ENCODE measurements around the gene TEX264.
A peak's percentile ranks its signal among the peaks of the same experiment; 100 is the strongest.

TEX264 gene

GRCh38 chr3:51676102-51676640 lies 5.1 kb downstream of the TEX264 start:
- DNase-seq, result no peak

GRCh38 chr3:51677358-51677757 lies 6.3 kb downstream of the TEX264 start:
- no peak for DNase-seq

DNA sequence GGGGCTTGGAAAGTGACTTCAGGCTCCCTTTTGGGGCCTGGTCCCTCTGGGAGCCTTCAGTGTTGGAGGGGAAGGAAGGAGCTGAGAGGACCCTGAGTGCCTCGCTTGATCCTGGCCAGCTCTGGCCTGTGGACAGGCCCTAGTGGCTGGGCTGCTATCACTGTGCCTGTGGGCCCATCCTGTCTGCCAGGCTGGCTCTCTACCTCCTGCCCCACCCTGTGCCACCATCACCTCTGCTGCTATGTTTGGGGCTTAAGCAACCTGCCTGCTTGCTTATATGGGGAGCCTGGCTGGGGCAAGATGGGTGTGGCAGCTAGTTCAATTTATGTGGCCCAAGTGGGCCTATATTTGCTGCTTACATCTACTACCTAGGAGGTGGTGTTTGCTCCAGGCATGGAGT lies 7.1 kb downstream of the TEX264 start:
- DNase-seq, result no peak

- no peak for DNase-seq
Observed at GRCh38 chr3:51678641-51679040, 7.6 kb downstream of the TEX264 start.

- no peak for DNase-seq
Observed at GRCh38 chr3:51679318-51679717, 8.3 kb downstream of the TEX264 start.

- no peak for DNase-seq
Observed at GRCh38 chr3:51679777-51680176, 8.7 kb downstream of the TEX264 start.

GRCh38 chr3:51680196-51680595 lies 9.1 kb downstream of the TEX264 start:
- DNase-seq, result no peak

DNA sequence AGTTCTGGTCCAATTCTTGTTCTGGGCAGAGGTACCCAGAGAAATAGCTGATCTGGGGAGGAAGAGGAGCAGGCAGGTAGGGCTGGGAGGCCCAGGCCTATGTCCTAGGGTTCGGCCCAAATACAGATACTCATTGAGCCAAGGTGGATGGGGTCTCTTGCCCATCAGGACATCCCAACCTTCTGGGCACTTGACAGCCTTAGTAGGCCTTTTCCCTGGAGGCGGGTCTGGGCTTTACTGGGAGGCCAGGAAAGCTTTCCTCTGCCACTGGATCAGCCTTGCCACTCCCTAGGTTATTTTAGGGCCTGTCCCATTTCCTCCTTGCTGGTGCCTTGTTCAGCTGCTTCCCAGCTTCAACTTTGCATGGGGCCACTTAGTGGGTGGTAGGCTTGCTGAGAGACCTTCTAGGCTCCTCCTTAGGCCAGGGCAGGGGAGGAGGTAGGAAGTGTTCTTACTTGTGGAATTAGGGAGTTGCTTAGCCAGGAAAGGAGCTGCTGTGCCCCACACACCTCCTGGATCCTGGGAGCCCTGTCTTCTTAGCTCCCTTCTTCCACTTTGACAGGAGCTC lies 9.7 kb downstream of the TEX264 start:
- DNase-seq, result no peak

- DNase-seq, result no peak
Observed at GRCh38 chr3:51681453-51681852, 10.4 kb downstream of the TEX264 start.

DNA sequence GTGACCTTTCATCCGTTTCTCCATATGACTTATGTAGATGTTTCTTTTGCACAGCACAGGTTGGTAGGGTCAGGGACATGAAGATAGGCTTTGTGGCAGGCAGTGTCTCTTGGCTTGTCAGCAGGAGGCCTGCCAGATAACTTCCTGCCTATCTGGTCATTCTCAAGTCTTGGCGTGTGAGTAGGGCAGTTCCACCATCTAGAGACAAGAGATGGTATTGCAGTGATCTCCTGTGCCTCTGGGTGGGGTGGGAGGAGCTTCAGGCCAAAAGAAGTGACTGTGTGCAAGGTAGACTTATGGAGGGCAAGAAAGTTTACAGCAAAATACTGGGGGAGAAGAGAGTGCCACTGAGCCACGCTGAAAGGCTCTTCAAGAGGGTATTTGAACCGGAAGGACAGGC lies 11.0 kb downstream of the TEX264 start:
- DNase-seq, result peak in 1 of 2 experiments; percentile 9

GRCh38 chr3:51682526-51682925 lies 11.5 kb downstream of the TEX264 start:
- no peak for DNase-seq

GRCh38 chr3:51683566-51683965 lies 12.5 kb downstream of the TEX264 start:
- DNase-seq, result no peak

DNA sequence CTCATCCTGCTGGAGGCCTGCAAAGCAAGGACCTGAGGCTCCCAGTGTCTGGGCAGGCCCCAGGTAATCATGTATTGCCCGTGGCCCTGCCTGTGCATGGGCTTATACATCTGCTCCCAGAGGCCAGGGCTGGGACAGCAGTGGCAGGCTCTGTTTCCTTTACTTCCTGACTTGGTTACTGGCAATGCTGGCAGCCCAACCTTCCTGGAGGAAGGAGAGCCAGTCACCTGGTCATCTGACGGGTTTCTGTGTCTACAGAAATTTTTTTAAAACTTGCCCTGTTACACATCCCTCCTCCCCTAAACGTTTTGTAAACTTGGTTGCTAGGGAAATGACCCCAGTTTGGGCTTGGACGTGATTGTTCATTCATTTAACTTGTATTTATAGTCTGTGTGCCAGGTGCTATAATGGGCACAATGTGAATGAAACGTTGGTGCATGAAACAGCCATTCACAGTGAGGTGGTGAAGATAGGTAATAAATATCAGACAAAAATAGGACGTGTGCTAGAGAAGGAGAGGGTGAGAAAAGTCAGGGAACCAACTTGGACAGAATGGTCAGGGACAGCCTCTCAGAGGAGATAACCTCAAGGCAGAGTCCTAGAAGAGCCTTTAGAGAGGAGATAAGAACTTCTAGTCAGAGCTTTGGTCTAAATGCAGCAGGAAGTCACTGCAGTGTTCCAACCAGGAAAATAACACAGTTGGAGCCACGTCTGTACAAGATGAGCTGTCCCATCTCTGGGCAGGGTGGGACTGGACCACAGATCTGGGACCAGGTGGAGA lies 14.1 kb downstream of the TEX264 start:
- no peak for DNase-seq

DNA sequence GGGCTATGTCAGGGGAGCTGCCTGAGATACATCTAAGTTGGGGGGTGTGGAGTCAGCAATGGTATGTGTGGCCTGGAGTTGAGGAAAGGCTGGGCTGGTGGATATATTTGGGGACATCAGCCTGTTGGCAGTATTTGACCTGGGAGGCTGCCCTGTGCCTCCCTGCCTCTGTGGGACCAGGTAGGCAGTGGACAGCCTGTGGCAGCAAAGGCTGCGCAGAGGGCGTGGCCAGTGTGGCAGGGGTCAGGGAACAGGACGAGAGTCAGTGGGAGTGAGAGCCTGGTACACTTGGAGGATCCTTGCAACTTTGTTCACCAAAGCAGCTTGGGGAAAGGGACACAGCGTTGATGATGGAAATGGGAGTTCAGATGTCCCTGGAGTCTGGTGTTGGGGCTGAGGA lies 15.0 kb downstream of the TEX264 start:
- DNase-seq, result no peak

- no peak for DNase-seq
Observed at GRCh38 chr3:51686512-51687215, 15.6 kb downstream of the TEX264 start.

- no peak for DNase-seq
Observed at GRCh38 chr3:51687431-51688205, 16.6 kb downstream of the TEX264 start.

GRCh38 chr3:51688206-51688600 lies 17.2 kb downstream of the TEX264 start:
- no peak for DNase-seq

DNA sequence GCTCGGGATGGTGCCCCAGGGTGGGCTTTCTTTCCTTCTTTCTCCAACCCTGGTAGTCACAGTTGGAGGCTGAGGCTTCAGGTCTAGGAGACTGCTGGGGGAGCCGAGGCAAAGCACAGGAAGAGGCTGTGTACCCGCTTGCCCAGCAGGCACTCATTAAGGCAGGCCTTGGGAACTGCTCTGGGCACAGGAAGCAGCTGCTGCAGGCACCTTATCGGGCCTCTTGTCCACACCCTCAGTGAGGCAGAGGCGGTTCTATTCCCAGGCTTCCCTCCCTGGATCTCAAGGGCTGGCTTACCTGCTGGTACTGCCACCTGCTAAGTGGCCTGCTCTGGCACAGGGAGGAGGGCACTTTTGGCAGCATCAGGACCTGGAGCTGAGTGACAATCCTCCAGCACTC lies 20.0 kb downstream of the TEX264 start:
- no peak for DNase-seq

- DNase-seq, result no peak
Observed at GRCh38 chr3:51691949-51692348, 20.9 kb downstream of the TEX264 start.

DNA sequence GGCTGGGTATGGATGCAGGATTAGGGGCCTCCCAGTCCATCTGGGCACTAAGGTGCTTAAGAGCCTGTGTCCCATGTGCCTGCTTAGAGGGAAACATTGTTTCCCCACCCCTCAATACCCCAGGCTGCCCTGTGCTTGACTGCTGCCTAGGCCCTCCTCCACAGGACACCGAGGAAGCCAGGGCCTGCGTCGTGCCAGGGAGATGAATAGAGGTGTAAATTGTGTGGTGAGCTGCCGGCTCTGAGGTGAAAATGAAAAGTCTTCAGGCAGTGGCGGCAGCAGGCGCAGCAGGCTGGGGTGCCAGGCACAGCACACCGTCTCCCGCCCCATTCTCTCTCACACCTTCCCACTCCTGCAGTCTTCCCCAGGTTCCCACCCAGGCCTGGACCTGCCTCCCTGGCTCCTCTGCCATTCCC lies 21.9 kb downstream of the TEX264 start:
- no peak for DNase-seq

DNA sequence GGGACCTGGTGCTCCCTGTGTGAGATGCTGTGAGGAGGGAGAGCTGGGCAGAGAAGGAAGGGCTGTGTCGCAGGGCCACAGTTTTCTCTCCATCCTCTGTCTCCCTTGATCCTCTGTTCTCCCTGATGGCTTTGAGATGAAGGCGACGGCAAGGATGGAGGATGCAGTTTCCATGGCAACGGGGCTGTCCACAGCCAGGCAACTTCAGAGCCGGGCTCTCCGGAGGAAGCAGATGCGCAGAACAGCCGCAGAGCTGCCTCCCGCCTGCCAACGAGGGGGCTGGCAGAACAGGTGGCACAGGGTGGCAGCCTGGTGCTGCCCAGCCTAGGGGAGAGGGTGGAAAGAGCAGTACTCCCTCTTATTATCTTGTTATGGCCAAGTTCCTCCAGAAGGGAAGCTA lies 25.9 kb downstream of the TEX264 start:
- no peak for DNase-seq

DNA sequence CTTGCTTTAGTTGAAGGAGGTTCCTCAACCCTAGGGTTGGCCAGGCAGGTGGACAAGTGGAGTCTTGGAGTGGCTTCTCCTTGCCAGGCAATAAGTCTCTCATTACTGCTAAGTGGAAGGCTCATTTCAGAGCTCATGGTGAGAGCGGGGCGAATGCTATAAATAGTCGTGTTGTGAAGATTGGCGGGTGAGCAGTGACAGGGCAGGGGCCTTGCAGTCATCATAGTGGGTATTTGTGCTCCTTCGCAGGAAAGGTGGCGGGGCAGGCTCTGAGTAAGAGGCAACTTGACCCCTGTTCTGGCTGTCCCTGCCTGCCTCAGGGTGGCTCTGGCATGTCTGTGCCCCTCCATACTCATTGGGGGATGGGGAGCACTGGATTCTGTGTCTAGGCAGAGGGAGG lies 27.2 kb downstream of the TEX264 start:
- no peak for DNase-seq

DNA sequence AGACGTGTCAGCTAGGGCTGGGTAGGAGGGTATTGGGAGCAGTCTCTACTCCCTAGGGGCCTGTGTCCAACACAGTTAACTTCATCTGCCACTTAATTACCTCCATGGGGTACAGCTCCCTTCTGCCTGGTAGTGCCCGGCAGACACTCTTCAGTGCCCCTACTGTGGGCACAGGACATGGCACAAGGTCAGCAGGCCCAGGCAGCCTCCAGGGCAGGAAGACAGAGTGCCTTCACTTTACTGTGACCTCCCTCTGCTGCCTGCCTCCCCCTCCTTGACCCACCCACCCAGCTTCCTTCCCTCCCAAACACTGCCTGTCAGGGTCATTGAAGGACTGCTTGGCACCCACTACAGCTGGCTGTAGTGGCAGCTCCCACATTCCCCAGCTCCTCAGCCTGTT lies 29.4 kb downstream of the TEX264 start:
- no peak for DNase-seq
